Measurements from ENCODE around the gene ELP5. TPM values are rescaled to one million over a fixed set of nuclear protein-coding genes. Genes with fewer than 3 reads are reported as not detected.

ELP5 gene
- total RNA-seq, 1 donor from 2014 or later, result 71.6 TPM

GRCh38 chr17:7262935-7263800 is 11.2 kb downstream of the ELP5 start:
- ATAC-seq (ENCODE audit: poor library complexity) (peak; percentile 24), DNase-seq (peak; percentile 44)
- intact Hi-C loops (cut with DNase I), result no loop called here

- intact Hi-C loops (cut with DNase I), result no loop called here
- DNase-seq (no peak), ATAC-seq (ENCODE audit: poor library complexity) (no peak)
Measured at GRCh38 chr17:7263801-7264078, 11.7 kb downstream of the ELP5 start.

- ATAC-seq (ENCODE audit: poor library complexity), result no peak
- DNase-seq, result no peak
- intact Hi-C loops (cut with DNase I), result no loop called here
Measured at GRCh38 chr17:7266784-7267183, 14.8 kb downstream of the ELP5 start.

GRCh38 chr17:7279448-7279847 is 27.4 kb downstream of the ELP5 start:
- intact Hi-C loops (cut with DNase I), result no loop called here
- no peak for ATAC-seq (ENCODE audit: poor library complexity)
- no peak for DNase-seq

- ATAC-seq (ENCODE audit: poor library complexity), result peak; percentile 67
- DNase-seq, result peak; percentile 90
- intact Hi-C loops (cut with DNase I), result loop anchor here (1.0 to 2.0 kb wide), 2 partner anchors 16 to 68 kb away; no protein-coding TSS in a partner anchor
Measured at GRCh38 chr17:7280519-7281073, 28.6 kb downstream of the ELP5 start.

- DNase-seq (peak; percentile 97), ATAC-seq (ENCODE audit: poor library complexity) (peak; percentile 85)
- intact Hi-C loops (cut with DNase I), result loop anchor here (1.0 to 2.0 kb wide), 2 partner anchors 15 to 67 kb away; no protein-coding TSS in a partner anchor
Measured at GRCh38 chr17:7281074-7281952, 29.3 kb downstream of the ELP5 start, which contains the start of gene SLC2A4. Gene SLC2A4, plus strand, starts transcription at chr17:7281718. Its CDS starts 217 bp downstream, at chr17:7281935.

GRCh38 chr17:7281953-7282751 is 30.1 kb downstream of the ELP5 start:
- ATAC-seq (ENCODE audit: poor library complexity), result peak; percentile 49
- peak; percentile 86 for DNase-seq
- intact Hi-C loops (cut with DNase I), result loop anchor here (1.0 to 2.0 kb wide), 2 partner anchors 14 to 67 kb away; no protein-coding TSS in a partner anchor

- intact Hi-C loops (cut with DNase I), result no loop called here
- DNase-seq, result no peak
- ATAC-seq (ENCODE audit: poor library complexity), result peak; percentile 0
Measured at GRCh38 chr17:7282752-7283321, 30.8 kb downstream of the ELP5 start.

- DNase-seq, result no peak
- intact Hi-C loops (cut with DNase I), result no loop called here
- no peak for ATAC-seq (ENCODE audit: poor library complexity)
Measured at GRCh38 chr17:7283471-7284216, 31.6 kb downstream of the ELP5 start.

- DNase-seq, result no peak
- ATAC-seq (ENCODE audit: poor library complexity), result no peak
- intact Hi-C loops (cut with DNase I), result no loop called here
Measured at GRCh38 chr17:7284911-7285310, 32.9 kb downstream of the ELP5 start.

- ATAC-seq (ENCODE audit: poor library complexity) (no peak), DNase-seq (no peak)
- intact Hi-C loops (cut with DNase I), result no loop called here
Measured at GRCh38 chr17:7285679-7286078, 33.7 kb downstream of the ELP5 start.

GRCh38 chr17:7289256-7290032 is 37.4 kb downstream of the ELP5 start:
- intact Hi-C loops (cut with DNase I), result no loop called here
- peak; percentile 16 for ATAC-seq (ENCODE audit: poor library complexity)
- DNase-seq, result no peak

- intact Hi-C loops (cut with DNase I), result no loop called here
- DNase-seq (no peak), ATAC-seq (ENCODE audit: poor library complexity) (peak; percentile 1)
Measured at GRCh38 chr17:7290166-7290565, 38.2 kb downstream of the ELP5 start.

- ATAC-seq (ENCODE audit: poor library complexity) (peak; percentile 1), DNase-seq (no peak)
- intact Hi-C loops (cut with DNase I), result no loop called here
Measured at GRCh38 chr17:7290685-7291084, 38.7 kb downstream of the ELP5 start.

GRCh38 chr17:7292194-7292593 is 40.2 kb downstream of the ELP5 start:
- no peak for DNase-seq
- no peak for ATAC-seq (ENCODE audit: poor library complexity)
- intact Hi-C loops (cut with DNase I), result no loop called here

GRCh38 chr17:7292729-7293128 is 40.7 kb downstream of the ELP5 start:
- ATAC-seq (ENCODE audit: poor library complexity) (no peak), DNase-seq (peak; percentile 57)
- intact Hi-C loops (cut with DNase I), result no loop called here

- no peak for ATAC-seq (ENCODE audit: poor library complexity)
Measured at GRCh38 chr17:7293159-7293558, 41.1 kb downstream of the ELP5 start.

More at GRCh38 chr17:7293159-7293558, 41.1 kb downstream of the ELP5 start:
- no peak for DNase-seq
- intact Hi-C loops (cut with DNase I), result no loop called here

Measured in Right ventricle myocardium superior (tissue), 1 donor.